Stimulated activated naive CD8-positive, alpha-beta T cell treated with anti-CD3 and anti-CD28 coated beads, Interleukin-15, amount 100 ng/mL, for 72 hours (primary cell): ENCODE measurements around the gene TMEM106C.

Source experiments
- ATAC-seq: fragments of 150-1000 bp; cut with Tn5 transposase; 2 replicates; pipeline ENCODE4 v1.10.0; 2021; ENCODE audit warnings: mild to moderate bottlenecking, moderate library complexity
- DNase-seq, 2 donors: peaks; one replicate each; pipeline ENCODE4 v3.0.0; 2021 to 2022
- H3K27ac Mint-ChIP-seq, 2 donors: one replicate each; pipeline ENCODE4 v1.8.0; 2022; ENCODE audit warnings: mild to moderate bottlenecking in 2 of 2, mixed read lengths in 2 of 2, moderate library complexity in 2 of 2
- H3K27me3 Mint-ChIP-seq: one replicate; pipeline ENCODE4 v1.8.0; 2022; ENCODE audit warnings: mixed read lengths
- H3K4me1 Mint-ChIP-seq: one replicate; pipeline ENCODE4 v1.8.0; 2022; ENCODE audit warnings: mild to moderate bottlenecking, mixed read lengths
- H3K4me3 Mint-ChIP-seq, 2 donors: one replicate each; pipeline ENCODE4 v1.8.0; 2022; ENCODE audit warnings: mild to moderate bottlenecking in 2 of 2, mixed read lengths in 2 of 2, moderate library complexity in 1 of 2
- H3K9me3 Mint-ChIP-seq, 2 donors: one replicate each; pipeline ENCODE4 v1.8.0; 2022; ENCODE audit warnings: mixed read lengths in 2 of 2

TMEM106C gene

GRCh38 chr12:47967461-47968321 lies 4.3 kb downstream of the TMEM106C start:
- DNase-seq, result no peak
- Mint-ChIP-seq H3K4me1 (peaks cover 42% of the 10 kb centered on the region), H3K9me3 (no peaks in the 10 kb centered on the region), H3K4me3 (no peak overlapping the region), H3K27ac (no peak overlapping the region), H3K27me3 (peaks cover 5% of the 10 kb centered on the region)
- no peak for ATAC-seq

- H3K27ac Mint-ChIP-seq, result no peak overlapping the region
- H3K27me3 Mint-ChIP-seq, result no peaks in the 10 kb centered on the region
- no peaks in the 10 kb centered on the region for H3K9me3 Mint-ChIP-seq
- H3K4me1 Mint-ChIP-seq, result peaks cover 21% of the 10 kb centered on the region
- DNase-seq (no peak), ATAC-seq (no peak)
- H3K4me3 Mint-ChIP-seq, result no peak overlapping the region
Observed at GRCh38 chr12:47969845-47970244, 6.4 kb downstream of the TMEM106C start.

GRCh38 chr12:47970843-47971242 lies 7.4 kb downstream of the TMEM106C start:
- peaks cover 11% of the 10 kb centered on the region for H3K4me1 Mint-ChIP-seq
- ATAC-seq (no peak), DNase-seq (no peak)
- H3K9me3 Mint-ChIP-seq, result no peaks in the 10 kb centered on the region
- H3K27me3 Mint-ChIP-seq, result no peaks in the 10 kb centered on the region
- H3K27ac Mint-ChIP-seq, result peak overlapping the region in 1 of 2 donors; percentile 34
- no peak overlapping the region for H3K4me3 Mint-ChIP-seq

GRCh38 chr12:47972895-47973294 lies 9.5 kb downstream of the TMEM106C start:
- ATAC-seq (no peak), DNase-seq (no peak)
- Mint-ChIP-seq H3K4me3 (no peak overlapping the region), H3K9me3 (no peaks in the 10 kb centered on the region), H3K27ac (no peak overlapping the region), H3K4me1 (no peaks in the 10 kb centered on the region), H3K27me3 (no peaks in the 10 kb centered on the region)

GRCh38 chr12:47973870-47974269 lies 10.5 kb downstream of the TMEM106C start:
- ATAC-seq (no peak), DNase-seq (no peak)
- H3K9me3 Mint-ChIP-seq, result no peaks in the 10 kb centered on the region
- H3K27me3 Mint-ChIP-seq, result peaks cover 3% of the 10 kb centered on the region
- H3K4me1 Mint-ChIP-seq, result no peaks in the 10 kb centered on the region
- no peak overlapping the region for H3K4me3 Mint-ChIP-seq
- H3K27ac Mint-ChIP-seq, result no peak overlapping the region

GRCh38 chr12:47975036-47975620 lies 11.7 kb downstream of the TMEM106C start:
- no peak overlapping the region for H3K27ac Mint-ChIP-seq
- H3K4me3 Mint-ChIP-seq, result no peak overlapping the region
- DNase-seq, result no peak
- peaks cover 8% of the 10 kb centered on the region for H3K27me3 Mint-ChIP-seq
- no peak for ATAC-seq
- no peaks in the 10 kb centered on the region for H3K4me1 Mint-ChIP-seq
- no peaks in the 10 kb centered on the region for H3K9me3 Mint-ChIP-seq

GRCh38 chr12:47975816-47976215 lies 12.4 kb downstream of the TMEM106C start:
- Mint-ChIP-seq H3K4me1 (no peaks in the 10 kb centered on the region), H3K9me3 (no peaks in the 10 kb centered on the region), H3K27ac (peak overlapping the region in 1 of 2 donors; percentile 14), H3K27me3 (peaks cover 8% of the 10 kb centered on the region), H3K4me3 (no peak overlapping the region)
- DNase-seq (no peak), ATAC-seq (no peak)

GRCh38 chr12:47977046-47977771 lies 13.8 kb downstream of the TMEM106C start:
- DNase-seq, result no peak
- H3K27ac Mint-ChIP-seq, result peak overlapping the region; percentile 29 to 72

GRCh38 chr12:47977772-47978597 lies 14.6 kb downstream of the TMEM106C start:
- peak overlapping the region; percentile 59 to 72 for H3K27ac Mint-ChIP-seq

More at GRCh38 chr12:47977046-47977771, 13.8 kb downstream of the TMEM106C start:
- Mint-ChIP-seq H3K4me3 (no peak overlapping the region), H3K4me1 (no peaks in the 10 kb centered on the region), H3K27me3 (peaks cover 8% of the 10 kb centered on the region), H3K9me3 (no peaks in the 10 kb centered on the region)
- no peak for ATAC-seq

GRCh38 chr12:47978598-47978873 lies 15.1 kb downstream of the TMEM106C start:
- Mint-ChIP-seq H3K9me3 (no peaks in the 10 kb centered on the region), H3K27me3 (peaks cover 16% of the 10 kb centered on the region), H3K4me3 (no peak overlapping the region), H3K4me1 (no peaks in the 10 kb centered on the region), H3K27ac (no peak overlapping the region)
- DNase-seq, result no peak
- no peak for ATAC-seq

More at GRCh38 chr12:47977772-47978597, 14.6 kb downstream of the TMEM106C start:
- no peaks in the 10 kb centered on the region for H3K9me3 Mint-ChIP-seq
- no peaks in the 10 kb centered on the region for H3K4me1 Mint-ChIP-seq
- ATAC-seq, result peak; percentile 22
- H3K27me3 Mint-ChIP-seq, result peaks cover 12% of the 10 kb centered on the region
- H3K4me3 Mint-ChIP-seq, result no peak overlapping the region
- DNase-seq, result no peak

- no peak overlapping the region for H3K4me3 Mint-ChIP-seq
- peaks cover 21% of the 10 kb centered on the region for H3K27me3 Mint-ChIP-seq
- H3K4me1 Mint-ChIP-seq, result no peaks in the 10 kb centered on the region
- DNase-seq (no peak), ATAC-seq (no peak)
- peak overlapping the region in 1 of 2 donors; percentile 45 for H3K27ac Mint-ChIP-seq
- no peaks in the 10 kb centered on the region for H3K9me3 Mint-ChIP-seq
Observed at GRCh38 chr12:47979166-47979565, 15.8 kb downstream of the TMEM106C start.

GRCh38 chr12:47979686-47980085 lies 16.3 kb downstream of the TMEM106C start:
- Mint-ChIP-seq H3K4me1 (no peaks in the 10 kb centered on the region), H3K27ac (peak overlapping the region in 1 of 2 donors; percentile 45), H3K9me3 (no peaks in the 10 kb centered on the region), H3K27me3 (peaks cover 26% of the 10 kb centered on the region), H3K4me3 (no peak overlapping the region)
- no peak for DNase-seq
- no peak for ATAC-seq

GRCh38 chr12:47980197-47980596 lies 16.8 kb downstream of the TMEM106C start:
- no peak for DNase-seq
- ATAC-seq, result no peak

GRCh38 chr12:47980779-47981495 lies 17.5 kb downstream of the TMEM106C start:
- Mint-ChIP-seq H3K4me3 (no peak overlapping the region), H3K9me3 (no peaks in the 10 kb centered on the region), H3K27me3 (peaks cover 26% of the 10 kb centered on the region), H3K4me1 (no peaks in the 10 kb centered on the region), H3K27ac (peak overlapping the region in 1 of 2 donors; percentile 22)
- DNase-seq (no peak), ATAC-seq (no peak)

More at GRCh38 chr12:47980197-47980596, 16.8 kb downstream of the TMEM106C start:
- Mint-ChIP-seq H3K27me3 (peaks cover 26% of the 10 kb centered on the region), H3K9me3 (no peaks in the 10 kb centered on the region), H3K4me1 (no peaks in the 10 kb centered on the region), H3K4me3 (no peak overlapping the region), H3K27ac (peak overlapping the region in 1 of 2 donors; percentile 49)
